GM23338 (cell line): ENCODE measurements around the gene CNTNAP2. TPM values are rescaled to one million over a fixed set of nuclear protein-coding genes. Genes with fewer than 3 reads are reported as not detected.

Source experiments
- ATAC-seq: fragments of 200-7000 bp; cut with Tn5 transposase; 3 replicates; pipeline ENCODE4 v1.9.1; 2020
- DNase-seq: peaks from one replicate; pipeline ENCODE4 v3.0.0-alpha.2; 2015; ENCODE audit warnings: low spot score
- H2AFZ ChIP-seq: fragments of 200-600 bp; sonication (generic); 2 replicates; pipeline ENCODE4 v1.8.0; 2016; ENCODE audit warnings: antibody characterized with exemption, mild to moderate bottlenecking, moderate library complexity
- H3F3A ChIP-seq: fragments of 200-600 bp; sonication (generic); replicated peaks from 2 replicates; pipeline ENCODE4 v1.8.0; 2017; ENCODE audit warnings: antibody characterized with exemption, mixed run types, low read depth
- H3K27ac ChIP-seq: fragments of 200-600 bp; sonication (generic); 2 replicates; pipeline ENCODE4 v1.6.1; 2016; ENCODE audit warnings: low read depth
- H3K27me3 ChIP-seq: fragments of 200-600 bp; sonication (generic); 2 replicates; pipeline ENCODE4 v1.8.0; 2016; ENCODE audit warnings: mild to moderate bottlenecking, mixed run types, moderate library complexity; ENCODE audit not compliant: insufficient read depth
- H3K36me3 ChIP-seq: fragments of 200-600 bp; sonication (generic); 2 replicates; pipeline ENCODE4 v1.8.0; 2016; ENCODE audit warnings: mild to moderate bottlenecking; ENCODE audit not compliant: insufficient read depth
- H3K4me1 ChIP-seq: fragments of 200-600 bp; sonication (generic); 2 replicates; pipeline ENCODE4 v1.8.0; 2016; ENCODE audit warnings: mild to moderate bottlenecking, moderate library complexity; ENCODE audit not compliant: insufficient read depth
- H3K4me2 ChIP-seq: fragments of 200-600 bp; sonication (generic); 2 replicates; pipeline ENCODE4 v1.7.1; 2017; ENCODE audit warnings: mixed run types
- H3K4me3 ChIP-seq: fragments of 200-600 bp; sonication (generic); 2 replicates; pipeline ENCODE4 v1.6.1; 2016; ENCODE audit warnings: mixed run types
- H3K79me2 ChIP-seq: fragments of 200-600 bp; sonication (generic); replicated peaks from 2 replicates; pipeline ENCODE4 v1.8.0; 2017; ENCODE audit warnings: mild to moderate bottlenecking; ENCODE audit not compliant: insufficient read depth
- H3K9me2 ChIP-seq: fragments of 200-600 bp; sonication (generic); 2 replicates; pipeline ENCODE4 v1.8.0; 2017; ENCODE audit not compliant: insufficient read depth
- H4K20me1 ChIP-seq: fragments of 200-600 bp; sonication (generic); replicated peaks from 2 replicates; pipeline ENCODE4 v1.8.0; 2017; ENCODE audit warnings: mild to moderate bottlenecking; ENCODE audit not compliant: insufficient read depth
- H3K27ac Mint-ChIP-seq: 2 replicates; pipeline ENCODE4 v1.8.0; 2020; ENCODE audit warnings: inconsistent platforms, mild to moderate bottlenecking, moderate library complexity, mixed read lengths
- H3K27me3 Mint-ChIP-seq: 3 replicates; pipeline ENCODE4 v1.8.0; 2022; ENCODE audit warnings: low read depth, mild to moderate bottlenecking, moderate library complexity, mixed read lengths, inconsistent platforms; ENCODE audit not compliant: insufficient read depth, poor library complexity
- H3K36me3 Mint-ChIP-seq: 3 replicates; pipeline ENCODE4 v1.8.0; 2021; ENCODE audit warnings: low read depth, mild to moderate bottlenecking, inconsistent platforms, moderate library complexity, mixed read lengths
- H3K4me1 Mint-ChIP-seq: 3 replicates; pipeline ENCODE4 v1.8.0; 2020; ENCODE audit warnings: mild to moderate bottlenecking, inconsistent platforms, mixed read lengths
- H3K4me3 Mint-ChIP-seq: 3 replicates; pipeline ENCODE4 v1.8.0; 2021; ENCODE audit warnings: moderate library complexity, mild to moderate bottlenecking, inconsistent platforms, mixed read lengths
- H3K9me3 Mint-ChIP-seq: 3 replicates; pipeline ENCODE4 v1.8.0; 2020; ENCODE audit warnings: moderate library complexity, mild to moderate bottlenecking, inconsistent platforms, mixed read lengths
- CREB1 ChIP-seq: fragments of 250-450 bp; sonication (Bioruptor Pico); IDR thresholded peaks from 2 replicates; pipeline ENCODE4 v1.5.0; 2020; ENCODE audit warnings: low read depth, mild to moderate bottlenecking, moderate library complexity
- CTCF ChIP-seq, 2 experiments: fragments of 200-600 bp in 1 of 2; sonication (generic) in 1 of 2; conservative IDR thresholded peaks; 2 replicates each; pipeline versions ENCODE4 v1.5.1 to v1.6.1; 2016 to 2017; ENCODE audit warnings: antibody characterized with exemption in 2 of 2, low read depth in 2 of 2, mild to moderate bottlenecking in 2 of 2, moderate library complexity in 1 of 2
- ETS1 ChIP-seq: IDR thresholded peaks from 2 replicates; pipeline ENCODE4 v1.6.1; 2016; ENCODE audit warnings: antibody characterized with exemption
- EZH2 ChIP-seq: fragments of 200-600 bp; sonication (generic); IDR thresholded peaks from one replicate; pipeline ENCODE4 v1.8.0; 2017; ENCODE audit warnings: antibody characterized with exemption, mild to moderate bottlenecking, low read depth; ENCODE audit not compliant: unreplicated experiment
- EZH2phosphoT487 ChIP-seq: fragments of 200-600 bp; sonication (generic); IDR thresholded peaks from one replicate; pipeline ENCODE4 v1.8.1; 2018; ENCODE audit warnings: antibody characterized with exemption; ENCODE audit not compliant: unreplicated experiment
- JUNB ChIP-seq: IDR thresholded peaks from one replicate; pipeline ENCODE4 v1.6.1; 2016; ENCODE audit warnings: antibody characterized with exemption; ENCODE audit not compliant: unreplicated experiment
- NANOG ChIP-seq: IDR thresholded peaks from 2 replicates; pipeline ENCODE4 v1.6.1; 2016; ENCODE audit warnings: antibody characterized with exemption, borderline replicate concordance
- POLR2AphosphoS5 ChIP-seq: IDR thresholded peaks from 2 replicates; pipeline ENCODE4 v1.6.1; 2016; ENCODE audit warnings: antibody characterized with exemption, low read depth
- REST ChIP-seq: IDR thresholded peaks from one replicate; pipeline ENCODE4 v1.6.1; 2018; ENCODE audit warnings: antibody characterized with exemption; ENCODE audit not compliant: unreplicated experiment
- STAT1 ChIP-seq: IDR thresholded peaks from one replicate; pipeline ENCODE4 v1.6.1; 2016; ENCODE audit warnings: antibody characterized with exemption; ENCODE audit not compliant: unreplicated experiment
- ZNF114 ChIP-seq: fragments of 250-450 bp; sonication (Bioruptor Pico); IDR thresholded peaks from 2 replicates; pipeline ENCODE4 v1.5.0; 2020; ENCODE audit warnings: mild to moderate bottlenecking, moderate library complexity
- ZNF331 ChIP-seq: fragments of 250-450 bp; sonication (Bioruptor Pico); IDR thresholded peaks from 2 replicates; pipeline ENCODE4 v1.5.0; 2020; ENCODE audit warnings: low read depth, mild to moderate bottlenecking, moderate library complexity
- ZNF462 ChIP-seq: fragments of 250-450 bp; sonication (Bioruptor Pico); IDR thresholded peaks from 2 replicates; pipeline ENCODE4 v1.5.0; 2020; ENCODE audit warnings: mild to moderate bottlenecking, moderate library complexity
- polyA plus RNA-seq: library from polyadenylated mRNA; unstranded; fragments of >200 nt; fragmentation: Nextera tagmentation; extraction: Ambion mirVana; gene quantifications from 2 replicates; pipeline ENCODE4 v1.2.1, GENCODE V29; 2016
- total RNA-seq: library from RNA; depleted of rRNA; stranded (reverse); fragments of >200 nt; shearing (Covaris generic); gene quantifications from 2 replicates; pipeline ENCODE4 v1.2.3, GENCODE V29; 2014

The CNTNAP2 gene
- total and polyA plus RNA-seq, 2 experiments from 2014 or later = 38.2 to 61.3 TPM

- Mint-ChIP-seq H3K27me3 (no peaks in the 10 kb centered on the region), H3K4me1 (no peaks in the 10 kb centered on the region; the same call in none of the 3 replicates), H3K27ac (no peak overlapping the region), H3K36me3 (peaks cover 44% of the 10 kb centered on the region), H3K4me3 (no peak overlapping the region), H3K9me3 (peaks cover 23% of the 10 kb centered on the region)
- Histone ChIP-seq H3K4me2 (no peak overlapping the region), H3K79me2 (peaks cover 3% of the 10 kb centered on the region), H3F3A (no peaks in the 10 kb centered on the region), H2AFZ (no peak overlapping the region), H3K4me1 (no peaks in the 10 kb centered on the region), H3K27me3 (no peaks in the 10 kb centered on the region), H3K9me2 (no peaks in the 10 kb centered on the region), H3K36me3 (peaks cover 5% of the 10 kb centered on the region; the same call in 1 of the 2 replicates), H3K4me3 (no peak overlapping the region), H4K20me1 (no peaks in the 10 kb centered on the region), H3K27ac (no peak overlapping the region)
- no peak for ATAC-seq
- no peak for TF ChIP-seq ZNF331 (CRISPR knock-in tag)
- TF ChIP-seq NANOG = no peak
- no peak for TF ChIP-seq CTCF (conservative IDR thresholded peaks at IDR 0.05; ENCODE audit: low read depth in 2 of 2)
- no peak for TF ChIP-seq REST
- TF ChIP-seq ZNF114 = no peak
- no peak for TF ChIP-seq POLR2AphosphoS5
- TF ChIP-seq ZNF462 = no peak
- no peak for TF ChIP-seq JUNB
- TF ChIP-seq EZH2 = no peak
- no peak for TF ChIP-seq ETS1
- no peak for TF ChIP-seq STAT1
- no peak for TF ChIP-seq EZH2phosphoT487
- TF ChIP-seq CREB1 (CRISPR knock-in tag) = no peak
- DNase-seq = no peak
Observed at GRCh38 chr7:148368562-148368961, 2252.0 kb downstream of the CNTNAP2 start.
